Measurements from ENCODE around the gene ATP10A. TPM values are rescaled to one million over a fixed set of nuclear protein-coding genes. Genes with fewer than 3 reads are reported as not detected.

Gene ATP10A
- total and polyA plus RNA-seq, 7 donors: 0.08 to 0.60 (median 0.36) TPM

- Histone ChIP-seq H3K9me3 (no peaks in the 10 kb centered on the region), H3K27me3 (ENCODE audit: insufficient read depth in 3 of 3, low read length in 2 of 3) (no peaks in the 10 kb centered on the region), H3K36me3 (ENCODE audit: insufficient read depth in 1 of 2, low read depth in 1 of 2) (no peaks in the 10 kb centered on the region), H3K27ac (no peak overlapping the region), H3K4me1 (no peaks in the 10 kb centered on the region), H3K4me3 (no peak overlapping the region)
- no peak for ATAC-seq
- no peak for TF ChIP-seq CTCF (IDR thresholded peaks at IDR 0.05)
- no peak for DNase-seq
- 75 to 80% (median 77%) methylated on average over 19 of the region's 19 CpGs for WGBS, 3 donors
- intact Hi-C loops (cut with DNase I): no loop called here
Observed at GRCh38 chr15:25783607-25784540, 79.3 kb downstream of the ATP10A start.

GRCh38 chr15:25783134-25783533 lies 80.0 kb downstream of the ATP10A start:
- intact Hi-C loops (cut with DNase I): no loop called here
- no peaks in the 10 kb centered on the region for H3K36me3 ChIP-seq (ENCODE audit: insufficient read depth in 1 of 2, low read depth in 1 of 2)
- H3K4me3 ChIP-seq: no peak overlapping the region
- DNase-seq (no peak), ATAC-seq (no peak)
- 74 to 96% (median 85%) methylated on average over 3 of the region's 3 CpGs for WGBS, 3 donors
- H3K27me3 ChIP-seq (ENCODE audit: insufficient read depth in 3 of 3, low read length in 2 of 3): no peaks in the 10 kb centered on the region
- no peaks in the 10 kb centered on the region for H3K9me3 ChIP-seq
- H3K4me1 ChIP-seq: no peaks in the 10 kb centered on the region
- H3K27ac ChIP-seq: no peak overlapping the region
- TF ChIP-seq CTCF (IDR thresholded peaks at IDR 0.05): no peak

- TF ChIP-seq CTCF (IDR thresholded peaks at IDR 0.05): no peak
- no peak overlapping the region for H3K27ac ChIP-seq
- DNase-seq (no peak), ATAC-seq (no peak)
- no peaks in the 10 kb centered on the region for H3K9me3 ChIP-seq
- H3K36me3 ChIP-seq (ENCODE audit: insufficient read depth in 1 of 2, low read depth in 1 of 2): no peaks in the 10 kb centered on the region
- no peaks in the 10 kb centered on the region for H3K27me3 ChIP-seq (ENCODE audit: insufficient read depth in 3 of 3, low read length in 2 of 3)
- H3K4me1 ChIP-seq: peaks cover 6% of the 10 kb centered on the region
- intact Hi-C loops (cut with DNase I): no loop called here
- WGBS, 3 donors: 89 to 91% (median 89%) methylated on average over 28 of the region's 28 CpGs
- H3K4me3 ChIP-seq: no peak overlapping the region
Observed at GRCh38 chr15:25780479-25781255, 82.5 kb downstream of the ATP10A start.

- Histone ChIP-seq H3K4me3 (no peak overlapping the region), H3K27ac (no peak overlapping the region), H3K27me3 (ENCODE audit: insufficient read depth in 3 of 3, low read length in 2 of 3) (no peaks in the 10 kb centered on the region), H3K9me3 (no peaks in the 10 kb centered on the region), H3K4me1 (peaks cover 18% of the 10 kb centered on the region), H3K36me3 (ENCODE audit: insufficient read depth in 1 of 2, low read depth in 1 of 2) (no peaks in the 10 kb centered on the region)
- ATAC-seq (no peak), DNase-seq (no peak)
- 77 to 100% (median 91%) methylated on average over 1 of the region's 1 CpG for WGBS, 3 donors
- TF ChIP-seq CTCF (IDR thresholded peaks at IDR 0.05): no peak
- intact Hi-C loops (cut with DNase I): no loop called here
Observed at GRCh38 chr15:25778161-25778560, 85.0 kb downstream of the ATP10A start.
